Pancreas (tissue), 10 donors: ENCODE results near the gene IL4R. TPM values are rescaled to one million over a fixed set of nuclear protein-coding genes. Genes with fewer than 3 reads are reported as not detected.

ENCODE experiments used
- ATAC-seq, 4 donors: fragments of 200-7000 bp; cut with Tn5 transposase; one replicate each; pipeline versions ENCODE4 v1.8.0 to v1.9.1; 2020; ENCODE audit warnings: mild to moderate bottlenecking in 4 of 4, moderate library complexity in 4 of 4
- DNase-seq, 6 donors: peaks; one replicate each; pipeline ENCODE4 v3.0.0-alpha.2; 2020
- FAIRE-seq: peaks from 2 replicates; lab custom pipeline; 2012; peaks lifted over from hg19 to GRCh38; lab: Jason Lieb, UNC
- H3K27ac ChIP-seq, 4 donors: fragments of 200-600 bp; sonication (generic); 1 replicate in 3 of 4; 2 replicates in 1 of 4; pipeline versions ENCODE4 v1.5.0 to v1.8.0; 2020
- H3K27me3 ChIP-seq, 4 donors: fragments of 200-600 bp; one replicate each; pipeline ENCODE4 v1.8.0; 2021
- H3K36me3 ChIP-seq, 3 donors: fragments of 200-600 bp; sonication (generic) in 1 of 3; one replicate each; pipeline versions ENCODE4 v1.5.0 to v1.8.0; 2020 to 2021
- H3K4me1 ChIP-seq, 3 donors: fragments of 200-600 bp; one replicate each; pipeline ENCODE4 v1.8.0; 2021
- H3K4me3 ChIP-seq, 4 donors: fragments of 200-600 bp; sonication (generic) in 2 of 4; one replicate each; pipeline versions ENCODE4 v1.5.0 to v1.8.0; 2020 to 2021
- H3K9me3 ChIP-seq, 4 donors: fragments of 200-600 bp; one replicate each; pipeline ENCODE4 v1.8.0; 2021
- WGBS, 2 donors: extraction: QIAGEN DNeasy Blood & Tissue Kit; methylation state at CpG; one replicate each; pipeline ENCODE4 v1.1.7; 2013; 5-methylcytosine and 5-hydroxymethylcytosine counted together
- intact Hi-C, 3 donors: fragments of 100-400 bp; cut with DNase I; formaldehyde crosslinking; loops; one replicate each; pipeline versions ENCODE4 v1.11.1 to v1.14.2; 2022
- polyA plus RNA-seq, 2 donors: library from polyadenylated mRNA; stranded (reverse); fragments of 200-250 nt; gene quantifications; one replicate each; pipeline ENCODE4 v1.2.3, GENCODE V29; 2013
- total RNA-seq, 6 donors: library from RNA; stranded (reverse); fragmentation: NEBNext Ultra II Directional in 4 of 6; extraction: Animal tissue kit (Norgen Biotek cat#: 25700) in 4 of 6; gene quantifications; one replicate each; pipeline versions ENCODE4 v1.2.1 to v1.2.4, GENCODE V29; 2021 to 2023
- TF ChIP-seq, protein P1 (sequence below), 4 donors: fragments of 200-600 bp; sonication (generic) in 3 of 4; IDR thresholded peaks; one replicate each; pipeline versions ENCODE4 v1.5.0 to v1.8.0; 2021; ENCODE audit warnings: antibody characterized with exemption in 4 of 4
- donor health status: healthy with polysubstance abuse.
- donor health status: DM: no; HTN: no; CAD: no; lungs with moderate emphysema.
- donor health status: DM: no; HTN: no; CAD: no.
- donor health status: control.
- donor health status: control.
- donor health status: Bipolar disorder and iron deficiency.
- donor health status: DM: yes; HTN: yes; CAD: no.
- donor health status: DM: no; HTN: no; CAD: no.
- donor health status: DM: no; HTN: no; CAD: no.
- donor health status: DM: yes; HTN: yes; CAD: no.

Gene IL4R
- total and polyA plus RNA-seq, 8 donors = 16.0 to 58.7 (median 30.3) TPM

DNA sequence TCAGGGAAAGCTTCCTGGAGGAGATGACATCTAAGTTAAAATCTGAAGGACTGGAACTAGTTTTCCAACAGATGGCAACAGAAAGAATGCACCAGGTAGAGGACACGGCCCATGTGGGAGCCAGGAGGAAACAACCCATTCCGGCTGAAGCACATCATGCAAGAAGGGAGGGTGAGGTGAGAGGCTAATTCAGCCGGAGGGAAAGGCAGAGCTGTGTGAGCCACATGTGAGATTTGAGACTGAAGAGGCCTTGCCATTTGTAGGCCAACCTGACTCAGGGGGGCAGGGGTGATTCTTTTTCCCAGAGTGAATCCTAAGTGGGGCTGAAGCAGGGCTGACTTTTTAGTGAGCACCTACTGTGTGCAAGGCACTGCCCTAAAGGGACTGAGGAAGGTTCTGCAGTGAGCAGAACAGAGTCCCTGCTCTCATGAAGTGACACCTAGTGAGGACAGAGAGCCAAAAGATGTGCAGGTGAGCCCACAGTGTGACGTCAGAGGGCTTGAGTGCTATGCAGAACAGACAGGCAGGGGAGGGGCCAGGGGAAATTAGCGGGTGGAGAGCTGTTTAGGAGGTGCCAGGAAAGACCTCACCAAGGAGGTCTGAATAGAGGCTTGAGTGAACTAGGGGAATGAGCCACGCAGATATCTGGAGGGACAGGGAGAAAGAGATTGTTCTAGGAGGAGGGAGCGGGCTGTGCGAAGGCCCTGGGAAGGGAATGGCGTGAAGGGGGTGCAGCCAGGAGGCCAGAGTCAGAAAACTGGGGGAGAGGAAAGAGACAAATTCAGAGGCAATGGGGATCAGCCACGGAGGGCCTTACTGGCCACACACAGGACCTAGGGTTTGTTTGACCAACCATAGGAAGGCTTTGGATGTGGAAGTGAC is 68.4 kb downstream of the IL4R start:
- H3K36me3 ChIP-seq = no peaks in the 10 kb centered on the region
- FAIRE-seq = no peak
- WGBS, 2 donors = 66 to 70% methylated on average over 10 of the region's 10 CpGs
- TF ChIP-seq, protein P1, sequence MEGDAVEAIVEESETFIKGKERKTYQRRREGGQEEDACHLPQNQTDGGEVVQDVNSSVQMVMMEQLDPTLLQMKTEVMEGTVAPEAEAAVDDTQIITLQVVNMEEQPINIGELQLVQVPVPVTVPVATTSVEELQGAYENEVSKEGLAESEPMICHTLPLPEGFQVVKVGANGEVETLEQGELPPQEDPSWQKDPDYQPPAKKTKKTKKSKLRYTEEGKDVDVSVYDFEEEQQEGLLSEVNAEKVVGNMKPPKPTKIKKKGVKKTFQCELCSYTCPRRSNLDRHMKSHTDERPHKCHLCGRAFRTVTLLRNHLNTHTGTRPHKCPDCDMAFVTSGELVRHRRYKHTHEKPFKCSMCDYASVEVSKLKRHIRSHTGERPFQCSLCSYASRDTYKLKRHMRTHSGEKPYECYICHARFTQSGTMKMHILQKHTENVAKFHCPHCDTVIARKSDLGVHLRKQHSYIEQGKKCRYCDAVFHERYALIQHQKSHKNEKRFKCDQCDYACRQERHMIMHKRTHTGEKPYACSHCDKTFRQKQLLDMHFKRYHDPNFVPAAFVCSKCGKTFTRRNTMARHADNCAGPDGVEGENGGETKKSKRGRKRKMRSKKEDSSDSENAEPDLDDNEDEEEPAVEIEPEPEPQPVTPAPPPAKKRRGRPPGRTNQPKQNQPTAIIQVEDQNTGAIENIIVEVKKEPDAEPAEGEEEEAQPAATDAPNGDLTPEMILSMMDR (IDR thresholded peaks at IDR 0.05) = no peak
- ATAC-seq = no peak
- H3K27me3 ChIP-seq = no peaks in the 10 kb centered on the region
- intact Hi-C loops = no loop called here
- H3K9me3 ChIP-seq = no peaks in the 10 kb centered on the region
- no peak for DNase-seq
- H3K4me3 ChIP-seq = no peak overlapping the region
- H3K4me1 ChIP-seq = no peaks in the 10 kb centered on the region
- H3K27ac ChIP-seq = no peak overlapping the region

DNA sequence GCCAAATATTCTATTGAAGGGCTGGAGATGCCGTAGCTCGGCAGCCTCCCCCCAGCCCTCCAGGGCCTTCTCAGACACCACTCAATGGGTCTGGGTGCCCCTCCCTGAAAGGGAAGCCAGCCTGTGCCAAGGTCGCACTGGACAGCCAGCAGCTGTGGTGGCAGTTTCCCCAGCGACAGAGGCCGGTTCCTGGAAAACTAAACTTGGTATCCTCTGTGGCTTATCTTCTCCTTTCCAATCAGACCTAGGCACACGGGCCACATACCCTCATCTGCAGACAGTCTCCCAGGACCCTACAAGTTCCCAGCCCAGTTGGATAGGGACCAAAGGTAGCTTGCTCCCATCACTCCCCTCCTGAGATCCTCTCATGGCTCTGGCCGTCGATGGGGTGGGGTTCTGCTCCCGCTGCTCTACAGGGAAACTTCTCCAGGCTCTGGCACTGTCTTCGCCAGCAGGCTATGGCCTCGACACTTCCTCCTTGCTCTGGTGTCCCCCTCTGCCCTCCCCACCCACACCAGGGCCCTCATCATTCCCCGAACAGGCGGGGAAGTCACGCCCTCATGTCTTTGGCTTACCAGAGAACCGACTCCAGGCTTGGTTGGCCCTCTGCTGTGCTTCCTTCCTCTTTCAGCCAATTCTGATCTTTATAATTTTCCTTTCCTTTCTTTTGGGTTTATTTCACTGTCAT is 69.9 kb downstream of the IL4R start:
- TF ChIP-seq, protein P1 (IDR thresholded peaks at IDR 0.05) = no peak
- H3K4me1 ChIP-seq = no peaks in the 10 kb centered on the region
- peak in 1 of 6 donors; percentile 57 for DNase-seq
- H3K4me3 ChIP-seq = no peak overlapping the region
- WGBS, 2 donors = 61 to 75% methylated on average over 15 of the region's 15 CpGs
- intact Hi-C loops = no loop called here
- H3K27ac ChIP-seq = no peak overlapping the region
- ATAC-seq = peak in 2 of 4 donors; percentile 67 to 86
- no peak for FAIRE-seq
- H3K9me3 ChIP-seq = no peaks in the 10 kb centered on the region
- H3K36me3 ChIP-seq = no peaks in the 10 kb centered on the region
- H3K27me3 ChIP-seq = no peaks in the 10 kb centered on the region

DNA sequence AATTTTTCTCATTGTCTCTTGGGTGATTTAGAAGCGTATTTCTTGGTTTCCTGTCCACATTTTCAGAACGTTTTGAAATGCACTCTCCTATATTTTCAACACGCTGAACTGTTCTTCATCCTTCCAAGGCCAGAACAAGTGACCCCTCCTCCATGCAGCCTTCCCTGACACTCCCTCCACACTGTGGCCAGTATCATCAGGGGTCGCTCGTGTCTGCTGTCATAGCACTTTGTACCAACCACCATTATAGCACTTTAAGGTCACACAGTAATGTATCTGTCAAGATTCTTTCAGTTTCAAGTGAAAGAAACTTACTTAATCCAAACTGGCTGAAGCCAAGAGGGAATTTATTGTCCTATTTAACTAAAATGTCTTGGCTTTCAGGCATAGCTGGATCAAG is 70.7 kb downstream of the IL4R start:
- no peak for ATAC-seq
- Histone ChIP-seq H3K27me3 (no peaks in the 10 kb centered on the region), H3K4me1 (no peaks in the 10 kb centered on the region), H3K4me3 (no peak overlapping the region), H3K36me3 (no peaks in the 10 kb centered on the region), H3K9me3 (no peaks in the 10 kb centered on the region), H3K27ac (no peak overlapping the region)
- TF ChIP-seq, protein P1 (IDR thresholded peaks at IDR 0.05) = no peak
- WGBS, 2 donors = 42 to 66% methylated on average over 5 of the region's 5 CpGs
- no peak for FAIRE-seq
- intact Hi-C loops = no loop called here
- DNase-seq = no peak

DNA sequence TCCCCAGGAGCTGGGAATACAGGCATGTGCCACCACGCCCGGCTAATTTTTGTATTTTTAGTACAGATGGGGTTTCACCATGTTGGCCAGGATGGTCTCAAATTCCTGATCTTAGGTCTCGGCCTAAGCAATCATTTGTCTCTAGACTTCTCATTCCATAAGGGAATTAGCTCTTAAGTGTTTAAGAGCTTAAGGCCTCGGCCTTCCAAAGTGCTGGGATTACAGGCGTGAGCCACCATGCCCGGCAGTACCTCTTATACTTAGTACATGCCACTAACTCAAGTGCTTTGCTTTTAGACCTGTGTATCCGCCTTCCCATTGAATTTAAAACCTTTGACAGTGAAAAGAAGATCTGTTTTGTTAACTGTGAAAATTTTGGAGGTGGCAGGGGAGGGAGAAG is 71.6 kb downstream of the IL4R start:
- TF ChIP-seq, protein P1 (IDR thresholded peaks at IDR 0.05) = no peak
- no peaks in the 10 kb centered on the region for H3K36me3 ChIP-seq
- FAIRE-seq (no peak), DNase-seq (no peak), ATAC-seq (no peak)
- no peak overlapping the region for H3K4me3 ChIP-seq
- intact Hi-C loops = no loop called here
- no peaks in the 10 kb centered on the region for H3K27me3 ChIP-seq
- no peaks in the 10 kb centered on the region for H3K4me1 ChIP-seq
- 69 to 78% methylated on average over 7 of the region's 7 CpGs for WGBS, 2 donors
- no peak overlapping the region for H3K27ac ChIP-seq
- no peaks in the 10 kb centered on the region for H3K9me3 ChIP-seq
